HEK293 (cell line): ENCODE measurements around the gene GABBR2.

ENCODE experiments used
- CTCF ChIA-PET: fragments of 350-600 bp; formaldehyde crosslinking; extraction: SDS; loops from one replicate; lab custom pipeline; 2021; ENCODE audit warnings: antibody characterized with exemption; lab: Yijun Ruan, JAX
- POLR2A ChIA-PET: fragments of 300-600 bp; formaldehyde crosslinking; extraction: SDS; loops from one replicate; lab custom pipeline; 2020; ENCODE audit warnings: antibody characterized with exemption, inconsistent platforms; lab: Yijun Ruan, JAX
- H3K27ac ChIP-seq: fragments of 200-500 bp; sonication (Bioruptor generic); 2 replicates; pipeline ENCODE4 v1.5.1; 2014; ENCODE audit warnings: low read depth, low read length, control low read depth, inconsistent platforms; ENCODE audit errors: extremely low read depth
- H3K36me3 ChIP-seq, 2 experiments: fragments of 200-500 bp in 1 of 2; sonication (Bioruptor generic) in 1 of 2; 1 replicate in 1 of 2; 2 replicates in 1 of 2; pipeline ENCODE4 v1.5.1; 2014 to 2017; ENCODE audit warnings: inconsistent platforms in 2 of 2, low read length in 2 of 2; ENCODE audit not compliant: control insufficient read depth in 2 of 2, insufficient read depth in 1 of 2
- H3K4me1 ChIP-seq: fragments of 200-500 bp; sonication (Bioruptor generic); 2 replicates; pipeline ENCODE4 v1.5.1; 2014; ENCODE audit warnings: mild to moderate bottlenecking, low read length, inconsistent platforms; ENCODE audit not compliant: control insufficient read depth, insufficient read depth
- H3K4me3 ChIP-seq: 2 replicates; pipeline ENCODE4 v1.5.1; 2011; ENCODE audit warnings: low read depth, mild to moderate bottlenecking, control low read depth, low read length, moderate library complexity
- H3K9me3 ChIP-seq: fragments of 200-500 bp; sonication (Bioruptor generic); 2 replicates; pipeline ENCODE4 v1.5.1; 2014; ENCODE audit warnings: low read depth, low read length, inconsistent platforms; ENCODE audit not compliant: control insufficient read depth, insufficient read depth
- GLI2 ChIP-seq: fragments of 450-650 bp; formaldehyde crosslinking; IDR thresholded peaks from 2 replicates; pipeline ENCODE4; 2017; ENCODE audit warnings: missing biosample characterization, missing genetic modification characterization, low read depth, borderline replicate concordance
- GLIS2 ChIP-seq: fragments of 450-650 bp; formaldehyde crosslinking; IDR thresholded peaks from 2 replicates; pipeline ENCODE4 v1.5.1; 2016; ENCODE audit warnings: missing biosample characterization, missing genetic modification characterization
- WT1 ChIP-seq: fragments of 450-650 bp; formaldehyde crosslinking; IDR thresholded peaks from 2 replicates; pipeline ENCODE4 v1.5.1; 2016; ENCODE audit warnings: missing biosample characterization, missing genetic modification characterization
- ZFP3 ChIP-seq: fragments of 450-650 bp; formaldehyde crosslinking; IDR thresholded peaks from 2 replicates; pipeline ENCODE4 v1.5.1; 2016; ENCODE audit warnings: low read depth, missing biosample characterization, missing genetic modification characterization
- ZNF211 ChIP-seq: fragments of 450-650 bp; formaldehyde crosslinking; IDR thresholded peaks from 2 replicates; pipeline ENCODE4 v1.5.1; 2016; ENCODE audit warnings: low read depth, missing biosample characterization, missing genetic modification characterization
- ZNF239 ChIP-seq: fragments of 450-650 bp; formaldehyde crosslinking; IDR thresholded peaks from 2 replicates; pipeline ENCODE4 v1.5.1; 2016; ENCODE audit warnings: missing biosample characterization, missing genetic modification characterization
- ZNF48 ChIP-seq: fragments of 450-650 bp; formaldehyde crosslinking; IDR thresholded peaks from 2 replicates; pipeline ENCODE4 v1.5.1; 2016; ENCODE audit warnings: missing biosample characterization, missing genetic modification characterization
- ZNF843 ChIP-seq: fragments of 450-650 bp; formaldehyde crosslinking; IDR thresholded peaks from 2 replicates; pipeline ENCODE4 v1.5.1; 2016; ENCODE audit warnings: missing biosample characterization, missing genetic modification characterization
- ZSCAN16 ChIP-seq: fragments of 450-650 bp; formaldehyde crosslinking; IDR thresholded peaks from 2 replicates; pipeline ENCODE4 v1.5.1; 2016; ENCODE audit warnings: missing biosample characterization, missing genetic modification characterization
- TF ChIP-seq, protein P1 (sequence below): fragments of 450-650 bp; formaldehyde crosslinking; conservative IDR thresholded peaks from 2 replicates; pipeline ENCODE4 v1.5.1; 2016; ENCODE audit warnings: low read depth, missing biosample characterization, missing genetic modification characterization
- TF ChIP-seq, protein P2 (sequence below): fragments of 450-650 bp; formaldehyde crosslinking; IDR thresholded peaks from 2 replicates; pipeline ENCODE4 v1.5.1; 2016; ENCODE audit warnings: missing biosample characterization, missing genetic modification characterization
- TF ChIP-seq, protein P3 (sequence below): fragments of 450-650 bp; IDR thresholded peaks from 2 replicates; pipeline ENCODE4 v1.5.1; 2018; ENCODE audit warnings: missing biosample characterization, missing genetic modification characterization
- TF ChIP-seq, protein P4 (sequence below): fragments of 450-650 bp; formaldehyde crosslinking; IDR thresholded peaks from 2 replicates; pipeline ENCODE4 v1.5.1; 2017; ENCODE audit warnings: missing biosample characterization, missing genetic modification characterization
- TF ChIP-seq, protein P5 (sequence below): fragments of 450-650 bp; formaldehyde crosslinking; IDR thresholded peaks from 2 replicates; pipeline ENCODE4 v1.5.0; 2017; ENCODE audit warnings: missing biosample characterization, missing genetic modification characterization, borderline replicate concordance
- TF ChIP-seq, protein P6 (sequence below): fragments of 450-650 bp; formaldehyde crosslinking; IDR thresholded peaks from 2 replicates; pipeline ENCODE4 v1.5.1; 2016; ENCODE audit warnings: missing biosample characterization, missing genetic modification characterization, borderline replicate concordance

Gene GABBR2

DNA sequence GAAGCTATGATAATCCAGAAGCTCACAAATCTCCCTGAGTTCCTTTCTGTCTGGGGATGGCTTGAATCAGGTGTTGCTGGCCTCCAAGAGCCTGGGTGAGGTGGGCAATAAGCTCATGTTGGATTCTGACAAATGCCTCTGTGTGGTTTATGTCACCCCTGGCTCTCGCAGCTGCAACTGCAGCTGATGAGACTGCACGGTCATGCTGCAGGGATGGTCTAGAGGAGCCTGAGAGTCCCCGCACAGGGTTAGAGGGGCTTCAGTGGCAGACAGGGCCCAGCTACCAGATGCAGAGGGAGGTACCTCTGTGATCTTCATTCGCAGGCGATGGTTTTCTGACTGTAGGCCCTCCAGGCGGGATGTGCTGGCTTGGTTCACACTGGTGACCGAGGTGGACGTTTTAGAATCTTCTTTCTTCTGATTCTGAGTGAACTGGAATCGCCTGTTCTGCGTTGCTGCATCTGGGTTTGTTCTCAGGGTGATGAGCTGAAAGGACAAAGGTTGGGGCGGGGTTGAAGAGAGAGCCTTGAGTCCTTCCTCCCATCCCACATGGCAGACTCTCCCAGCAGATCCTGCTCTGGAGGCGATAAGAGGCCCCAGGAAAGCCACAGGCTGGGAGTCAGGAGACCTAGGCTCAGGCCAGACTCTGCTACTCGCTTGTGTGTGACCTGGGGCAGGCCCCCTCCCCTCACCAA, 405.6 kb downstream of the GABBR2 start:
- Histone ChIP-seq H3K4me1 (no peaks in the 10 kb centered on the region), H3K4me3 (no peak overlapping the region), H3K36me3 (no peaks in the 10 kb centered on the region), H3K9me3 (no peaks in the 10 kb centered on the region), H3K27ac (no peak overlapping the region)
- TF ChIP-seq, protein P1, sequence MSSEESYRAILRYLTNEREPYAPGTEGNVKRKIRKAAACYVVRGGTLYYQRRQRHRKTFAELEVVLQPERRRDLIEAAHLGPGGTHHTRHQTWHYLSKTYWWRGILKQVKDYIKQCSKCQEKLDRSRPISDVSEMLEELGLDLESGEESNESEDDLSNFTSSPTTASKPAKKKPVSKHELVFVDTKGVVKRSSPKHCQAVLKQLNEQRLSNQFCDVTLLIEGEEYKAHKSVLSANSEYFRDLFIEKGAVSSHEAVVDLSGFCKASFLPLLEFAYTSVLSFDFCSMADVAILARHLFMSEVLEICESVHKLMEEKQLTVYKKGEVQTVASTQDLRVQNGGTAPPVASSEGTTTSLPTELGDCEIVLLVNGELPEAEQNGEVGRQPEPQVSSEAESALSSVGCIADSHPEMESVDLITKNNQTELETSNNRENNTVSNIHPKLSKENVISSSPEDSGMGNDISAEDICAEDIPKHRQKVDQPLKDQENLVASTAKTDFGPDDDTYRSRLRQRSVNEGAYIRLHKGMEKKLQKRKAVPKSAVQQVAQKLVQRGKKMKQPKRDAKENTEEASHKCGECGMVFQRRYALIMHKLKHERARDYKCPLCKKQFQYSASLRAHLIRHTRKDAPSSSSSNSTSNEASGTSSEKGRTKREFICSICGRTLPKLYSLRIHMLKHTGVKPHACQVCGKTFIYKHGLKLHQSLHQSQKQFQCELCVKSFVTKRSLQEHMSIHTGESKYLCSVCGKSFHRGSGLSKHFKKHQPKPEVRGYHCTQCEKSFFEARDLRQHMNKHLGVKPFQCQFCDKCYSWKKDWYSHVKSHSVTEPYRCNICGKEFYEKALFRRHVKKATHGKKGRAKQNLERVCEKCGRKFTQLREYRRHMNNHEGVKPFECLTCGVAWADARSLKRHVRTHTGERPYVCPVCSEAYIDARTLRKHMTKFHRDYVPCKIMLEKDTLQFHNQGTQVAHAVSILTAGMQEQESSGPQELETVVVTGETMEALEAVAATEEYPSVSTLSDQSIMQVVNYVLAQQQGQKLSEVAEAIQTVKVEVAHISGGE (tag by site-specific recombination): no peak
- TF ChIP-seq ZFP3 (tag by site-specific recombination) (no peak), GLI2 (tag by site-specific recombination) (no peak), ZNF48 (tag by site-specific recombination) (no peak), ZSCAN16 (no peak), ZNF843 (tag by site-specific recombination) (no peak), WT1 (tag by site-specific recombination) (no peak), ZNF239 (tag by site-specific recombination) (no peak)
- TF ChIP-seq, protein P2, sequence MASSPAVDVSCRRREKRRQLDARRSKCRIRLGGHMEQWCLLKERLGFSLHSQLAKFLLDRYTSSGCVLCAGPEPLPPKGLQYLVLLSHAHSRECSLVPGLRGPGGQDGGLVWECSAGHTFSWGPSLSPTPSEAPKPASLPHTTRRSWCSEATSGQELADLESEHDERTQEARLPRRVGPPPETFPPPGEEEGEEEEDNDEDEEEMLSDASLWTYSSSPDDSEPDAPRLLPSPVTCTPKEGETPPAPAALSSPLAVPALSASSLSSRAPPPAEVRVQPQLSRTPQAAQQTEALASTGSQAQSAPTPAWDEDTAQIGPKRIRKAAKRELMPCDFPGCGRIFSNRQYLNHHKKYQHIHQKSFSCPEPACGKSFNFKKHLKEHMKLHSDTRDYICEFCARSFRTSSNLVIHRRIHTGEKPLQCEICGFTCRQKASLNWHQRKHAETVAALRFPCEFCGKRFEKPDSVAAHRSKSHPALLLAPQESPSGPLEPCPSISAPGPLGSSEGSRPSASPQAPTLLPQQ (tag by site-specific recombination): no peak
- TF ChIP-seq, protein P3, sequence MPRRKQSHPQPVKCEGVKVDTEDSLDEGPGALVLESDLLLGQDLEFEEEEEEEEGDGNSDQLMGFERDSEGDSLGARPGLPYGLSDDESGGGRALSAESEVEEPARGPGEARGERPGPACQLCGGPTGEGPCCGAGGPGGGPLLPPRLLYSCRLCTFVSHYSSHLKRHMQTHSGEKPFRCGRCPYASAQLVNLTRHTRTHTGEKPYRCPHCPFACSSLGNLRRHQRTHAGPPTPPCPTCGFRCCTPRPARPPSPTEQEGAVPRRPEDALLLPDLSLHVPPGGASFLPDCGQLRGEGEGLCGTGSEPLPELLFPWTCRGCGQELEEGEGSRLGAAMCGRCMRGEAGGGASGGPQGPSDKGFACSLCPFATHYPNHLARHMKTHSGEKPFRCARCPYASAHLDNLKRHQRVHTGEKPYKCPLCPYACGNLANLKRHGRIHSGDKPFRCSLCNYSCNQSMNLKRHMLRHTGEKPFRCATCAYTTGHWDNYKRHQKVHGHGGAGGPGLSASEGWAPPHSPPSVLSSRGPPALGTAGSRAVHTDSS (tag by site-specific recombination): no peak
- TF ChIP-seq, protein P4, sequence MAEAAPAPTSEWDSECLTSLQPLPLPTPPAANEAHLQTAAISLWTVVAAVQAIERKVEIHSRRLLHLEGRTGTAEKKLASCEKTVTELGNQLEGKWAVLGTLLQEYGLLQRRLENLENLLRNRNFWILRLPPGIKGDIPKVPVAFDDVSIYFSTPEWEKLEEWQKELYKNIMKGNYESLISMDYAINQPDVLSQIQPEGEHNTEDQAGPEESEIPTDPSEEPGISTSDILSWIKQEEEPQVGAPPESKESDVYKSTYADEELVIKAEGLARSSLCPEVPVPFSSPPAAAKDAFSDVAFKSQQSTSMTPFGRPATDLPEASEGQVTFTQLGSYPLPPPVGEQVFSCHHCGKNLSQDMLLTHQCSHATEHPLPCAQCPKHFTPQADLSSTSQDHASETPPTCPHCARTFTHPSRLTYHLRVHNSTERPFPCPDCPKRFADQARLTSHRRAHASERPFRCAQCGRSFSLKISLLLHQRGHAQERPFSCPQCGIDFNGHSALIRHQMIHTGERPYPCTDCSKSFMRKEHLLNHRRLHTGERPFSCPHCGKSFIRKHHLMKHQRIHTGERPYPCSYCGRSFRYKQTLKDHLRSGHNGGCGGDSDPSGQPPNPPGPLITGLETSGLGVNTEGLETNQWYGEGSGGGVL (tag by site-specific recombination): no peak
- CTCF ChIA-PET: interaction anchor here (0.6 kb wide), 1 partner anchor 241 kb away, joined by 3 read pairs; no protein-coding TSS in a partner anchor
- POLR2A ChIA-PET: no interaction called here

DNA sequence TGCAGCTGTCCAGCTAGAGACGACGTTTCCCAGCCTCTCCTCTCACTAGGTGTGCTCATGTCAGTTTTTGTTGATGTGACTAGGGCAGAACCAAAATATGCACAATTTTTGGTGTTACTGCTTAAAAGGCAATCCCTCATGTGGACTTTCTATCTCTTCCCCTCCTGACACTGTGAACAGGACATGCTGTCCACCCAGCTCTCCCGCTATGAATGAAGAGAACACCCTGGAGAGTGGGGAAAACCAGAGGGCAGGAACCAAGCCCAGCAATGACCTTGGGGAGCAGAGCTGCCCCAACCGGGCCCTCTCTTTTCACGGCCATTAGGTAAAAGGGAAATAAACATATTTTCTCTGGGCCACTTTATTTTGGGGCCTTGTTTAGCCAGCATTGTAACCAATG, 406.6 kb downstream of the GABBR2 start:
- H3K4me3 ChIP-seq: no peak overlapping the region
- CTCF ChIA-PET: interaction anchor here (0.6 kb wide), 1 partner anchor 240 kb away, joined by 3 read pairs; no protein-coding TSS in a partner anchor
- TF ChIP-seq ZNF211 (tag by site-specific recombination) (no peak), GLI2 (tag by site-specific recombination) (no peak), GLIS2 (tag by site-specific recombination) (no peak)
- TF ChIP-seq, protein P5, sequence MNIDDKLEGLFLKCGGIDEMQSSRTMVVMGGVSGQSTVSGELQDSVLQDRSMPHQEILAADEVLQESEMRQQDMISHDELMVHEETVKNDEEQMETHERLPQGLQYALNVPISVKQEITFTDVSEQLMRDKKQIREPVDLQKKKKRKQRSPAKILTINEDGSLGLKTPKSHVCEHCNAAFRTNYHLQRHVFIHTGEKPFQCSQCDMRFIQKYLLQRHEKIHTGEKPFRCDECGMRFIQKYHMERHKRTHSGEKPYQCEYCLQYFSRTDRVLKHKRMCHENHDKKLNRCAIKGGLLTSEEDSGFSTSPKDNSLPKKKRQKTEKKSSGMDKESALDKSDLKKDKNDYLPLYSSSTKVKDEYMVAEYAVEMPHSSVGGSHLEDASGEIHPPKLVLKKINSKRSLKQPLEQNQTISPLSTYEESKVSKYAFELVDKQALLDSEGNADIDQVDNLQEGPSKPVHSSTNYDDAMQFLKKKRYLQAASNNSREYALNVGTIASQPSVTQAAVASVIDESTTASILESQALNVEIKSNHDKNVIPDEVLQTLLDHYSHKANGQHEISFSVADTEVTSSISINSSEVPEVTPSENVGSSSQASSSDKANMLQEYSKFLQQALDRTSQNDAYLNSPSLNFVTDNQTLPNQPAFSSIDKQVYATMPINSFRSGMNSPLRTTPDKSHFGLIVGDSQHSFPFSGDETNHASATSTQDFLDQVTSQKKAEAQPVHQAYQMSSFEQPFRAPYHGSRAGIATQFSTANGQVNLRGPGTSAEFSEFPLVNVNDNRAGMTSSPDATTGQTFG (tag by site-specific recombination): no peak
- TF ChIP-seq, protein P6, sequence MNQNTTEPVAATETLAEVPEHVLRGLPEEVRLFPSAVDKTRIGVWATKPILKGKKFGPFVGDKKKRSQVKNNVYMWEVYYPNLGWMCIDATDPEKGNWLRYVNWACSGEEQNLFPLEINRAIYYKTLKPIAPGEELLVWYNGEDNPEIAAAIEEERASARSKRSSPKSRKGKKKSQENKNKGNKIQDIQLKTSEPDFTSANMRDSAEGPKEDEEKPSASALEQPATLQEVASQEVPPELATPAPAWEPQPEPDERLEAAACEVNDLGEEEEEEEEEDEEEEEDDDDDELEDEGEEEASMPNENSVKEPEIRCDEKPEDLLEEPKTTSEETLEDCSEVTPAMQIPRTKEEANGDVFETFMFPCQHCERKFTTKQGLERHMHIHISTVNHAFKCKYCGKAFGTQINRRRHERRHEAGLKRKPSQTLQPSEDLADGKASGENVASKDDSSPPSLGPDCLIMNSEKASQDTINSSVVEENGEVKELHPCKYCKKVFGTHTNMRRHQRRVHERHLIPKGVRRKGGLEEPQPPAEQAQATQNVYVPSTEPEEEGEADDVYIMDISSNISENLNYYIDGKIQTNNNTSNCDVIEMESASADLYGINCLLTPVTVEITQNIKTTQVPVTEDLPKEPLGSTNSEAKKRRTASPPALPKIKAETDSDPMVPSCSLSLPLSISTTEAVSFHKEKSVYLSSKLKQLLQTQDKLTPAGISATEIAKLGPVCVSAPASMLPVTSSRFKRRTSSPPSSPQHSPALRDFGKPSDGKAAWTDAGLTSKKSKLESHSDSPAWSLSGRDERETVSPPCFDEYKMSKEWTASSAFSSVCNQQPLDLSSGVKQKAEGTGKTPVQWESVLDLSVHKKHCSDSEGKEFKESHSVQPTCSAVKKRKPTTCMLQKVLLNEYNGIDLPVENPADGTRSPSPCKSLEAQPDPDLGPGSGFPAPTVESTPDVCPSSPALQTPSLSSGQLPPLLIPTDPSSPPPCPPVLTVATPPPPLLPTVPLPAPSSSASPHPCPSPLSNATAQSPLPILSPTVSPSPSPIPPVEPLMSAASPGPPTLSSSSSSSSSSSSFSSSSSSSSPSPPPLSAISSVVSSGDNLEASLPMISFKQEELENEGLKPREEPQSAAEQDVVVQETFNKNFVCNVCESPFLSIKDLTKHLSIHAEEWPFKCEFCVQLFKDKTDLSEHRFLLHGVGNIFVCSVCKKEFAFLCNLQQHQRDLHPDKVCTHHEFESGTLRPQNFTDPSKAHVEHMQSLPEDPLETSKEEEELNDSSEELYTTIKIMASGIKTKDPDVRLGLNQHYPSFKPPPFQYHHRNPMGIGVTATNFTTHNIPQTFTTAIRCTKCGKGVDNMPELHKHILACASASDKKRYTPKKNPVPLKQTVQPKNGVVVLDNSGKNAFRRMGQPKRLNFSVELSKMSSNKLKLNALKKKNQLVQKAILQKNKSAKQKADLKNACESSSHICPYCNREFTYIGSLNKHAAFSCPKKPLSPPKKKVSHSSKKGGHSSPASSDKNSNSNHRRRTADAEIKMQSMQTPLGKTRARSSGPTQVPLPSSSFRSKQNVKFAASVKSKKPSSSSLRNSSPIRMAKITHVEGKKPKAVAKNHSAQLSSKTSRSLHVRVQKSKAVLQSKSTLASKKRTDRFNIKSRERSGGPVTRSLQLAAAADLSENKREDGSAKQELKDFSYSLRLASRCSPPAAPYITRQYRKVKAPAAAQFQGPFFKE (tag by site-specific recombination): no peak

More for the DNA sequence above, 406.6 kb downstream of the GABBR2 start:
- Histone ChIP-seq H3K36me3 (no peaks in the 10 kb centered on the region), H3K4me1 (no peaks in the 10 kb centered on the region), H3K9me3 (no peaks in the 10 kb centered on the region), H3K27ac (no peak overlapping the region)
- POLR2A ChIA-PET: no interaction called here
